Measurements from ENCODE around the gene ZFP3. TPM values are rescaled to one million over a fixed set of nuclear protein-coding genes. Genes with fewer than 3 reads are reported as not detected.
"Not testable (repeated sequence)": the region's sequence is repeated elsewhere in the genome, so short reads cannot be mapped to it uniquely, and the experiment has no call there.

ZFP3 gene
- total RNA-seq, 2 donors from 2014 or later: 7.2 to 7.4 TPM

GRCh38 chr17:5121186-5121841, 43.0 kb downstream of the ZFP3 start:
- TF ChIP-seq CTCF (IDR thresholded peaks at IDR 0.05): no peak
- H3K27ac ChIP-seq: no peak overlapping the region
- H3K27me3 ChIP-seq: peaks cover 0 to 2% of the 10 kb centered on the region in 2 donors
- no peaks in the 10 kb centered on the region for H3K36me3 ChIP-seq
- DNase-seq (ENCODE audit: low spot score): no peak
- H3K4me1 ChIP-seq: peaks cover 0 to 13% of the 10 kb centered on the region in 2 donors
- H3K9me3 ChIP-seq: no peaks in the 10 kb centered on the region
- H3K4me3 ChIP-seq: no peak overlapping the region

- H3K27me3 ChIP-seq; H3K27ac ChIP-seq; H3K36me3 ChIP-seq; H3K9me3 ChIP-seq; DNase-seq (ENCODE audit: low spot score): not testable (repeated sequence)
- Histone ChIP-seq H3K4me1 (peaks cover 0 to 13% of the 10 kb centered on the region in 2 donors), H3K4me3 (peak overlapping the region in 1 of 2 donors; percentile 49)
Measured at GRCh38 chr17:5122056-5122455, 43.8 kb downstream of the ZFP3 start.

GRCh38 chr17:5122586-5123342, 44.5 kb downstream of the ZFP3 start:
- Histone ChIP-seq H3K27ac (no peak overlapping the region), H3K36me3 (no peaks in the 10 kb centered on the region), H3K4me3 (peak overlapping the region; percentile 38 to 49), H3K27me3 (no peaks in the 10 kb centered on the region), H3K4me1 (peaks cover 0 to 13% of the 10 kb centered on the region in 2 donors), H3K9me3 (no peaks in the 10 kb centered on the region)
- no peak for TF ChIP-seq CTCF (IDR thresholded peaks at IDR 0.05)
- no peak for DNase-seq (ENCODE audit: low spot score)

- H3K4me1 ChIP-seq: peaks cover 0 to 13% of the 10 kb centered on the region in 2 donors
- no peaks in the 10 kb centered on the region for H3K9me3 ChIP-seq
- peak overlapping the region; percentile 38 to 49 for H3K4me3 ChIP-seq
- DNase-seq (ENCODE audit: low spot score): peak; percentile 48
- TF ChIP-seq CTCF (IDR thresholded peaks at IDR 0.05): no peak
- no peaks in the 10 kb centered on the region for H3K27me3 ChIP-seq
- H3K36me3 ChIP-seq: no peaks in the 10 kb centered on the region
- no peak overlapping the region for H3K27ac ChIP-seq
Measured at GRCh38 chr17:5123343-5124124, 45.3 kb downstream of the ZFP3 start.

GRCh38 chr17:5124125-5124760, 46.0 kb downstream of the ZFP3 start:
- not testable (repeated sequence) for H3K27ac ChIP-seq; H3K27me3 ChIP-seq; DNase-seq (ENCODE audit: low spot score); H3K4me3 ChIP-seq; H3K9me3 ChIP-seq; H3K36me3 ChIP-seq
- H3K4me1 ChIP-seq: peaks cover 0 to 13% of the 10 kb centered on the region in 2 donors

- DNase-seq (ENCODE audit: low spot score): peak; percentile 26
- H3K36me3 ChIP-seq, H3K27ac ChIP-seq, H3K27me3 ChIP-seq, H3K9me3 ChIP-seq, H3K4me3 ChIP-seq: not testable (repeated sequence)
- H3K4me1 ChIP-seq: peaks cover 0 to 13% of the 10 kb centered on the region in 2 donors
Measured at GRCh38 chr17:5124896-5125295, 46.6 kb downstream of the ZFP3 start.
